GM18858 (cell line): ENCODE results near the gene CELF2.

Source experiments
- ATAC-seq: cut with Tn5 transposase; IDR thresholded peaks from one replicate; pipeline ENCODE4 v1.9.1; 2021; ENCODE audit not compliant: unreplicated experiment

CELF2 gene

GRCh38 chr10:11003679-11004078 is 14.0 kb upstream of the CELF2 start:
- ATAC-seq, result no peak

DNA sequence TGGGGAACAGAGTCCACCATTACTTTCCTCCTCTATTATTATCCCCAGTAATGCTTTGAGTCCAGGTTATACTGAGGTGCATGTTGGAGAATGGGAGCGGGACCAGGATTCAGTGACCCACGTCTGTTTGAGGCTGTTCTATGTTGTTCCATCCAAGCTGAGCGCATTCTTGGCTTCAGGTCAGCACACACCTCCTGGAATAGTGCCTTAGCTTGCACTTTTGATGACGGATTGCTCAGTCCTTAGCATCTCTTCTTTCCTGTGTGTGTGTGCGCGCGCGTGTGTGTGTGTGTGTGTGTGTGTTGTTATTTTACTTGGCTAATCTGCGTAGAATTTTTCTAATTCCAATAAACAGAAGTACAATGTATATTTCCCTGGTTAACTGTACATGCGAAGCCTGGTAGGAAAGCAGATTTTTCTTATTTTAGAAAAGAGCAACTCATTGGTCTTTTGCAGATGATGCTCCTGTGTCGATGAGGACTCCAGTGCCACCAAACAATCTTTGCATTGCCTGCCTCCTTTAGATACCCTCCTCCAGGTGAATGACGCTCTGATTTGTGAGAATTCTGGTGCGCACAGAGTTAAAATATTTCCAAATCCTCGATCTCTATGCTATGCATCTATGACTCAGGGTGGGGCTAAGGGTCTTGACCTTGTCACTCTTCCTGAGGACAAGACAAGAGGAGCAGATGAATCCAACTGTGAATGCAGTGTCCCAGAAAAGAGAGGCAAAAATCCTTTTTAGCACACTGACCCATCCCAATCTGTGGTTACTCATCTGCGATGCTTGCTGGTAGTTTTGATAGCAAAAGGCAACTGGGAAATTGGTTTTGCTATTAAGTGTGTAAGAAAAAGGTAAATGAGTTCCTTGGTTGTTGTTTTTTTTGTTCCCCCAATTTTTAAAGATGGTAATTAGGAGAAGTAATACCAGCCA is 13.3 kb upstream of the CELF2 start:
- ATAC-seq, result no peak

GRCh38 chr10:11005725-11006427 is 11.8 kb upstream of the CELF2 start:
- ATAC-seq, result no peak

- no peak for ATAC-seq
Observed at GRCh38 chr10:11006428-11006825, 11.2 kb upstream of the CELF2 start.

DNA sequence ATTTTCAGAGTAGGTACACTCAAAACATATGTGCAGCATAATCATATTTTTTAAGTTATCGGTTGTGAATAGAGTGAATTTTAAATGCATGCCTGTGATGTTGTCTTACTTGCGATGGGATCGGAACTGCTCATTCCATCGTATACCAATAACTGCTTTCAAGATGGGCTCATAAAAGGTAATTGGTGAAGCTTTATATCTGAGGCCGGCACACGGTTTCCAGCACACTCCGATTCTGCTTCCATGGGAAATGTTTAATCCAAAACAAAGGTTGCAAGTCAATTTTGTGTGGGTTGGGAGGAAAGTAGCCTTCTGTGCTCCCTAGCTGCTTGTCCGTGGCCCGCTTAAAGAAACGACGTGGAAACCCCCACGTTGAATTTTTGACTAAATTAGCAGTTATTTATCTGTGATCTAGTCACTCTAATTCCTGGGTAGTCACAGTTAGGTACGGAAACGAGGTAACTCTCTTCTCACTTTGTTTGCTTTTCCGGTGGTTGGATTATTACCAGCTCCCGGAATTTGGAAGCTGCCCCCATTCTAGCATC is 10.1 kb upstream of the CELF2 start:
- no peak for ATAC-seq

DNA sequence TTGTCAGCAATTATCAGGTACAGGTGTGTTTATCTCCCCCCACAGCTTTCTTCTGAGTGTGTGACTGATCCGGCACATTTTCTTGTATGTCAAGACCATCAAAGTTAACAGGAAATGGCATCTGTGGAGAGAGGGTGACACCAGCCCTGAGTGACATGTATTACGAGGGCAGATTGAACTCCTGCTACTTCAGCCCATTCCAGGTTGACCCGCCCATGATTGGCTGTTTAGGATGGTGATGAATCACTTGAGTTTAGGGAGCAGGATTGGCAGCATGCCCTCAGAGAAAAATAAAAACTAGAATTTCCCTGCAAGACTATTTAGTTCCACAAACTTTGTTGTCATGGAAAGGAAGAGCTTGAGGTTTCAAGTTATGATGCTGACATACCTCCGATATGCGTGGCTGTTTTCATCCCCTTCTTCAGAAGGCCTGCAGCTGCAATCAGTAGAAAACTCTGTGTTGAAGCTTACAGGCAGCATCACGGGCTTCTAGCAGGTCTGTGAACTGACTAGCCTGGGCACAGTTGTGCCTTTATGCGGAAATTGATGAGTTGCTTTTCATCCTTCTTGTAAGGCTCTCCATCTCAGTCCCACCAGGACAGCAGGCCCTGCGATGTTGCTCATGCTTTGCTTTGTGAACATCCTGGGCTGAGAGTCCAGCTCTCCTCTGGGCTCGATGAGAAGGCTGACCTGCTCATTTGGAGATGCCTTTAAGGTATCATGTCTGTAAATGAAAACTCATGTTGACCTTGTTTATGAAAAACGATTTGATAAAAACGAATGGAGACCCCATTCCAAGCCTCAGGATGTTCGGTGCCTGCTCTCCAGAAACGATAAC is 8.0 kb upstream of the CELF2 start:
- no peak for ATAC-seq

DNA sequence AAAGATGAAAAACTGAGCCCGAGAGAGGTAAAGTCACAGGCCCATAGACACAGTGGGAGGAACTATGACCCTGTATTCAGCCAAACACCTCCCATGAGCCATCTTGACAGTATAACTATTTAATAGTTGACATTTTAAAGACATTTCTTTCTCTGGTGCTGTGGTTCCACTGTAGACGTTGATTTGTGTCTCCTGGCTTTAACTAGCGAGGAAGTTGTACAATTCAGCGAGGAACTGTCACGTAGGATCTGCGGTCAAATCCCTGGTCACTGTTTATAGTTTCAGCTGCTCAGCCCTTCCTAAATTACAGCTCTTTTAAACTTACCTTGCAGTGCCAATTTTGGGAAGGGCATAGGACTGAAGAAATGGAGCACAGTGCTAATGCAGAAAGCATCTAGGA is 7.1 kb upstream of the CELF2 start:
- ATAC-seq, result no peak

GRCh38 chr10:11011436-11011835 is 6.2 kb upstream of the CELF2 start:
- no peak for ATAC-seq

DNA sequence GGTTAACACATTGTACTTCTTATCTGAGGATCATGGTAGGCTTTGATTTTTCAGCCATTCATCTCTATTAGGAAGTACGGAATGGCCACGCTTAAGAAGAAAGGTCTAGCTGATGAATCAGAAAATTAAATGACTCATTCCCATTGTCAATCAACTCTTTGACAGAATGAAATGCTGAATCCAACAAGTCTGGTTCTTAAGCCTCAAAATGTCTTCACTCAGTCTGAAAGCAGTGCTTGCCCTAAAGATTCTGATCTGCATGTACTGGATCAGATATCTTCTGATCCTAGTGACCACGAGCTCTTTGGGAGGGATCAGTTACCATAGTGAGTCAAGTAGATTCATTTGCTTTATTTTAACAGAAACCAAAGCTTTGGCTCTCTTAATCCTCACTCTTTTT is 5.7 kb upstream of the CELF2 start:
- no peak for ATAC-seq

DNA sequence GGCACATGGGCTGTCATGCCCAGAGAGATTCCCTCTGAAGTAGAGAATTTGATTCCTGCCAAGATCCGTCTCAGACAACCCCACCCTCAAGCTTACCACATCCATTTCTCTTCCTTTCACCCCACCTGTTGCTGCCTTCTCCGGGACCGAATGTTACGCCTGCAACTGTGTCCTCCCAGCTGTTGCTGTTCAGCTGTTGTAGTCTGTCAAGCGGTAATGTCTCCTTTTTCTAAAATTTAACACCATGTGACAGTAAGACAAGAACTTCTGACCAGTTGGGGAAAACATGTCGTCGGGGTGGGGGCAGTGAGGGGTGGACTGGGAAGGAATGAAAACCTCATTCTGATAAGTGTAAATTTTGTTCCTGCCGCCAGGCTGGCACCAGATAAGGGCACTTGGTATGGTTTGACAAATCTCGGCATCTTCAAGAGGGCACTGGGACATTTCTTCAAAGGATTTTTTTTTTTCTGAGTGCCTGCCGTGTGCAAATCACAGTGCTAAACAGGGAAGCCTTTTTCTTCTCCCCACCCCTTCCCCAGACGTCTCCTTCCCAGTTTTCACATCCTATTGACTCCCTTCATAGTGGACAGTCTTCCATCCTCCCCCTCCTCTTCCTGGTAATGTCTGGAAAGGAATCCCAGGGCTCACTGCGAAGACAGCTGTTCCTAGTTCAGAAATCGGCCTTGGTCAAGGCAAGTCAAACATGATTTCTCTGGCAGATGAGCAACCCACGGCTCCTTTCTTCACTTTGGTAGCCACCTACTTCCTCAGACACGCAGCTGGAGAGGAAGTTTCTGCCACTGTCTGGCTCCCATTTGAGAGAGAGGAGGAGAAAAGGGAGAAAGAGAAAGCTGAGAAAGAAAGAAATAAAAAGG is 5.0 kb upstream of the CELF2 start:
- no peak for ATAC-seq

DNA sequence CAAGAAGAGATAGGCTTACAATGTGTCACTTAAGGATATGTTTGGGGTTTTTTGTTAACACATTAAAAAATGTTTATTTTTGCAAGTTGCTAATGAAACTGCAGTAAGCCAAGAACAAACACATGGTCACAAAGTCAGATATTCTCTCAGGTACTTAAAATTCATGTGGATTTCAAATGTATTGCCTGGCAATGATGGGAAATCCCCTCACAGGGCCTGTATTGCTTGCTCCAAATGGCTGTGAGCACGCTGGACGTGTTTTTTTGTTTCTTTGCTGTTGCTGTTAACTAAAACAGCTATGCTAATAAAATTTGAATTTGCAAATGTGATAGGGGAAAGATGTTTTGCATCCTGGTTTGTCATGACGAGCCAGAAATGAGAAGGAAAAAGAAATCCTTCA is 3.8 kb upstream of the CELF2 start:
- no peak for ATAC-seq

DNA sequence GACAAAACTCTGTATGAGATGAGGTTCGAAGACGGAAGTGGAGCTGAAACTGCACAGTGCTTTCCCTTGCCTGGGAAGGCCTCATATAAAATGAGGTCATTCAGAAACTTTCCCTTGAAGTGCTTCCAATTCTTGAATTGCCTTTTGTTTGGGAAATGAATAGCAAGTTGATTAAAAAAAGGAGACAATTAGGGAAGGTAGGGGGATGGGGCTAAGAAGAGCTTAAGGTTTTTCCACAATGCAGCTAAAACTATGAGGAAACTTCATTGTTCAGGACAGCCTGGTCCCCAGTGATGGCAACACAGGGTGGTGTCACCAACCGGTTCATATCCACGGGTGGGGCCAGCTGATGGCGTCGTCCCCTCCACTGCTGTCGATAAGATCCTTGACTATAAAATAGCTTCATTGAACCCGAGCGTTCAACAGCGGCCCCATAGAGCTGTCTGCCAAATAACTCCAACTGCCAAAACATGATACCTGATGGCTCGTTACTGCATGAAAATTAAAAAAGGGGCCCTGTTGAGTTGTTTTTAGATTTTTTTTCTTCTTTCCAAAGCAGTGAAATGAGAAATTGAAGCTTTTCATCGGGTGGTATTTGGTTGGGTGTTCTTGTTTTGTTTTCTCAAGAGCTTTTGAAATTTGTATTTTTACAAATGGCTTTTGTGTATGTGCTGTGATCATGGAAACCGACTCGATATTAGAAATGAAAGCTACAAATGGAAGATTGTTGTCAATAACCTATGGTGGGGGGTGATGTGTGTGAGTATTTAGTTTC is 2.8 kb upstream of the CELF2 start:
- no peak for ATAC-seq

- ATAC-seq, result no peak
Observed at GRCh38 chr10:11015446-11015934, 2.2 kb upstream of the CELF2 start.

- no peak for ATAC-seq
Observed at GRCh38 chr10:11017000-11017569, 587 bp upstream of the CELF2 start.

GRCh38 chr10:11018432-11018841 is 765 bp downstream of the CELF2 start:
- ATAC-seq, result no peak

- no peak for ATAC-seq
Observed at GRCh38 chr10:11018855-11019631, 1.4 kb downstream of the CELF2 start.

DNA sequence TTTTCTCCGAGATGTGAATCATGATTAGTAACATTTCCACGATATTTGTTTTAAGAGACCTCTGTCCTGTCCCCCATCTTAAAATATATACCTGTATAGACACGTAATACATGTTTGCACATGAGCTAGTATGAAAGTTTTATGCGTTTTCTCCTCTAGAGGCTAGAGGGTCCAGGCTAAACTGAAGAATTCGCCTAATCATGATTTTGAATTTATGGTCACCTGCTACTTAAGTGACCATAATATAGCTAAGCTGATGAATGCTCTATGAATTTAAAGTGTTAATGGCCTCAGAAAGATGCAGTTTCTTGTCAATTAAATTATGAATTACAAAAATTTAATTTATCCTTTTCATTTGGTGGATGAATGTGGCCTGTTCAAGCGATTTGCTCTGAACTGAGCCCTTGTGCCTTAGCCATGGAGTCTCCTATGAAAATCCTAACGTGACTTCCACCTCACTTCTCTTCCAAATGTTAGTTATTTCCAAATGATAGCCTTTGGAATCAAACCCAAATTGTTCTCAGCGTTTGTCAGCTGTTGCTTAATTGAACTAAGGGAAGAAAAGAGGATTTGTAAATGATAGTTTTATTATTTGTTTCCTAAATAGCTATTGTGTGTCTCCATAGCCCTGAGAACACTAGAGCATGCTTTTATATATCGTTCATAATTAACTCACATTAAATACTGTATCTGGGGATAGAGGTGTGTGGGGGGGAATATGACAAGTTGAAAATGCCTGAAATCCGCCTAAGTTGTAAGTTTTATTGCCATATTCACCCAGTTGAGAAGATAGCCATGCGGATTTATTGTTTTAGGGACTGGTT is 2.3 kb downstream of the CELF2 start:
- ATAC-seq, result no peak
